GM18858 (cell line): Measurements from ENCODE around the gene PLA2G15.

Source experiments
- ATAC-seq: cut with Tn5 transposase; IDR thresholded peaks from one replicate; pipeline ENCODE4 v1.9.1; 2021; ENCODE audit not compliant: unreplicated experiment

PLA2G15 gene

GRCh38 chr16:68296693-68297092 lies 51.5 kb downstream of the PLA2G15 start:
- ATAC-seq, result no peak

GRCh38 chr16:68297908-68298307 lies 52.7 kb downstream of the PLA2G15 start:
- ATAC-seq, result no peak

- ATAC-seq, result no peak
These were observed 53.1 kb downstream of the PLA2G15 start for GRCh38 chr16:68298312-68298711.

- ATAC-seq, result no peak
These were observed 53.9 kb downstream of the PLA2G15 start for GRCh38 chr16:68298907-68299561.

GRCh38 chr16:68299571-68300453 lies 54.6 kb downstream of the PLA2G15 start:
- ATAC-seq, result no peak

- no peak for ATAC-seq
These were observed 55.7 kb downstream of the PLA2G15 start for GRCh38 chr16:68300734-68301459.

GRCh38 chr16:68306633-68307032 lies 61.5 kb downstream of the PLA2G15 start:
- ATAC-seq, result no peak

- ATAC-seq, result no peak
These were observed 64.6 kb downstream of the PLA2G15 start for GRCh38 chr16:68309799-68310198.

GRCh38 chr16:68310437-68310773 lies 65.2 kb downstream of the PLA2G15 start:
- ATAC-seq, result no peak
